ENCODE data around the gene ERFL.

Gene ERFL

GRCh38 chr19:41928221-41928683 is at the start of gene ERFL:
ERFL (minus strand) TSS chr19:41928449; CDS start chr19:41912919, 15,530 bp downstream.
- H3K27me3 ChIP-seq (ENCODE audit: insufficient read depth, low read length): peaks cover 8% of the 10 kb centered on the region; the same call in 1 of the 2 replicates
- no peaks in the 10 kb centered on the region for H3K79me2 ChIP-seq (ENCODE audit: insufficient read depth, low read length)
- H3K4me1 ChIP-seq (ENCODE audit: insufficient read depth, low read length, severe bottlenecking): peaks cover 26% of the 10 kb centered on the region
- peak within 1 kb of the TSS; percentile 33 for H3K27ac ChIP-seq (ENCODE audit: low read depth, low read length, poor library complexity, severe bottlenecking)
- peak within 1 kb of the TSS; percentile 72 for H3K4me3 ChIP-seq (ENCODE audit: low read depth, low read length, poor library complexity, severe bottlenecking)
- peak within 1 kb of the TSS; percentile 69 for H3K9ac ChIP-seq (ENCODE audit: low read length)
- no peaks in the 10 kb centered on the region for H3K9me3 ChIP-seq (ENCODE audit: low read length)
- H3K9me2 ChIP-seq (ENCODE audit: low read depth, low read length): no peaks in the 10 kb centered on the region
- no peak within 1 kb of the TSS for H2AFZ ChIP-seq (ENCODE audit: low read length)
- H3K4me2 ChIP-seq (ENCODE audit: low read length): peak within 1 kb of the TSS; percentile 98
- TF ChIP-seq EZH2 (IDR thresholded peaks at IDR 0.05; ENCODE audit: borderline replicate concordance, low read length) (no peak), CTCF (IDR thresholded peaks at IDR 0.05; ENCODE audit: low read length) (no peak)
- H3K36me3 ChIP-seq (ENCODE audit: insufficient read depth, low read length): no peaks in the 10 kb centered on the region
- H3F3A ChIP-seq (ENCODE audit: insufficient read depth, low read length): no peaks in the 10 kb centered on the region
- no peaks in the 10 kb centered on the region for H4K20me1 ChIP-seq (ENCODE audit: insufficient read depth, low read length)

DNA sequence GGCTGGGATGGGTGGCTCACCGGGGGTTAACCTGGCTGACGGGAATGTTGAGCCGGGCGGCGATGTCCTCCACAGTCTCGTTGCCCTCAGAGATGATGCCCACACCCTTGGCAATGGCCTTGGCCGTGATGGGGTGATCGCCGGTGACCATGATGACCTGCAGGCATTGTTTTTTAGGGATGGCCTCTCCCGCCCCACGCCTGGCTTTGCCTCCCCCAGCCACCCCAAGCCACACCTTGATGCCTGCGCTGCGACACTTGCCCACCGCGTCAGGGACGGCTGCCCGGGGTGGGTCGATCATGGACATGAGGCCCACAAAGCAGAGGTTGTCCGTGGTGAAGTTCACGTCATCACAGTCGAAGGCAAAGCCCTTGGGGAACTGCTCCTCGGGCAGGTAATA is 49.7 kb upstream of the ERFL start:
- H3K27me3 ChIP-seq (ENCODE audit: insufficient read depth, low read length): no peaks in the 10 kb centered on the region
- H3K27ac ChIP-seq (ENCODE audit: low read depth, low read length, poor library complexity, severe bottlenecking): no peak overlapping the region
- H3K36me3 ChIP-seq (ENCODE audit: insufficient read depth, low read length): peaks cover 56% of the 10 kb centered on the region
- H3K9me2 ChIP-seq (ENCODE audit: low read depth, low read length): no peaks in the 10 kb centered on the region
- H3F3A ChIP-seq (ENCODE audit: insufficient read depth, low read length): 0 out of 2 replicates have a peak, but pooled peaks cover 3% of the 10 kb centered on the region
- TF ChIP-seq CTCF (IDR thresholded peaks at IDR 0.05; ENCODE audit: low read length) (no peak), EZH2 (IDR thresholded peaks at IDR 0.05; ENCODE audit: borderline replicate concordance, low read length) (no peak)
- no peak overlapping the region for H2AFZ ChIP-seq (ENCODE audit: low read length)
- no peak overlapping the region for H3K9ac ChIP-seq (ENCODE audit: low read length)
- H4K20me1 ChIP-seq (ENCODE audit: insufficient read depth, low read length): no peaks in the 10 kb centered on the region
- H3K4me3 ChIP-seq (ENCODE audit: low read depth, low read length, poor library complexity, severe bottlenecking): no peak overlapping the region
- H3K4me1 ChIP-seq (ENCODE audit: insufficient read depth, low read length, severe bottlenecking): no peaks in the 10 kb centered on the region
- no peak overlapping the region for H3K4me2 ChIP-seq (ENCODE audit: low read length)
- H3K9me3 ChIP-seq (ENCODE audit: low read length): no peaks in the 10 kb centered on the region
- H3K79me2 ChIP-seq (ENCODE audit: insufficient read depth, low read length): no peaks in the 10 kb centered on the region

GRCh38 chr19:41974652-41975051 is 46.4 kb upstream of the ERFL start:
- Histone ChIP-seq H3F3A (ENCODE audit: insufficient read depth, low read length) (0 out of 2 replicates have a peak, but pooled peaks cover 3% of the 10 kb centered on the region), H3K27me3 (ENCODE audit: insufficient read depth, low read length) (no peaks in the 10 kb centered on the region), H3K36me3 (ENCODE audit: insufficient read depth, low read length) (peaks cover 35% of the 10 kb centered on the region), H3K4me1 (ENCODE audit: insufficient read depth, low read length, severe bottlenecking) (no peaks in the 10 kb centered on the region), H3K9ac (ENCODE audit: low read length) (no peak overlapping the region), H3K4me2 (ENCODE audit: low read length) (no peak overlapping the region), H3K79me2 (ENCODE audit: insufficient read depth, low read length) (no peaks in the 10 kb centered on the region), H4K20me1 (ENCODE audit: insufficient read depth, low read length) (no peaks in the 10 kb centered on the region), H3K9me3 (ENCODE audit: low read length) (no peaks in the 10 kb centered on the region), H3K9me2 (ENCODE audit: low read depth, low read length) (no peaks in the 10 kb centered on the region), H2AFZ (ENCODE audit: low read length) (no peak overlapping the region), H3K27ac (ENCODE audit: low read depth, low read length, poor library complexity, severe bottlenecking) (no peak overlapping the region), H3K4me3 (ENCODE audit: low read depth, low read length, poor library complexity, severe bottlenecking) (no peak overlapping the region)
- TF ChIP-seq CTCF (IDR thresholded peaks at IDR 0.05; ENCODE audit: low read length) (no peak), EZH2 (IDR thresholded peaks at IDR 0.05; ENCODE audit: borderline replicate concordance, low read length) (no peak)

Measured in OCI-LY1 (cell line).